ENCODE data around the gene SLC15A3. TPM values are rescaled to one million over a fixed set of nuclear protein-coding genes. Genes with fewer than 3 reads are reported as not detected.

The SLC15A3 gene
- total RNA-seq, 1 experiment from 2014 or later: 0.43 TPM

GRCh38 chr11:60921259-60921658 is 30.7 kb downstream of the SLC15A3 start:
- Mint-ChIP-seq H3K9me3 (ENCODE audit: unreplicated experiment) (no peaks in the 10 kb centered on the region), H3K27me3 (ENCODE audit: insufficient read depth, unreplicated experiment) (no peaks in the 10 kb centered on the region), H3K4me3 (ENCODE audit: unreplicated experiment) (no peak overlapping the region), H3K4me1 (ENCODE audit: low read depth, unreplicated experiment) (peaks cover 13% of the 10 kb centered on the region), H3K27ac (ENCODE audit: unreplicated experiment) (no peak overlapping the region), H3K36me3 (ENCODE audit: insufficient read depth, unreplicated experiment) (peaks cover 29% of the 10 kb centered on the region)
- Histone ChIP-seq H3K9me3 (no peaks in the 10 kb centered on the region), H3K4me3 (ENCODE audit: low read depth, low read length) (no peak overlapping the region), H3K4me1 (peaks cover 28% of the 10 kb centered on the region), H3K36me3 (ENCODE audit: control insufficient read depth, insufficient read depth, low read length) (no peaks in the 10 kb centered on the region), H3K27me3 (replicated peaks; ENCODE audit: control insufficient read depth, insufficient read depth, low read length) (no peaks in the 10 kb centered on the region)
- peak in 1 of 2 experiments; percentile 18 for DNase-seq
- ChIA-PET CTCF (no interaction called here), POLR2A (no interaction called here)
- intact Hi-C loops (cut with micrococcal nuclease; ENCODE audit: unreplicated experiment): no loop called here
- BruUV-seq (replicated peaks): no TSS peak
- TF ChIP-seq CTCF (IDR thresholded peaks at IDR 0.05; ENCODE audit: insufficient read depth in 1 of 2, low read depth in 1 of 2, low read length in 1 of 2, severe bottlenecking in 1 of 2, unreplicated experiment in 1 of 2): no peak

GRCh38 chr11:60919956-60920355 is 32.0 kb downstream of the SLC15A3 start:
- H3K27me3 Mint-ChIP-seq (ENCODE audit: insufficient read depth, unreplicated experiment): no peaks in the 10 kb centered on the region

GRCh38 chr11:60919320-60919719 is 32.7 kb downstream of the SLC15A3 start:
- CTCF ChIA-PET: no interaction called here
- no peak for TF ChIP-seq CTCF (IDR thresholded peaks at IDR 0.05; ENCODE audit: insufficient read depth in 1 of 2, low read depth in 1 of 2, low read length in 1 of 2, severe bottlenecking in 1 of 2, unreplicated experiment in 1 of 2)
- H3K36me3 ChIP-seq (ENCODE audit: control insufficient read depth, insufficient read depth, low read length): no peaks in the 10 kb centered on the region
- Mint-ChIP-seq H3K36me3 (ENCODE audit: insufficient read depth, unreplicated experiment) (peaks cover 23% of the 10 kb centered on the region), H3K9me3 (ENCODE audit: unreplicated experiment) (no peaks in the 10 kb centered on the region), H3K27me3 (ENCODE audit: insufficient read depth, unreplicated experiment) (no peaks in the 10 kb centered on the region), H3K27ac (ENCODE audit: unreplicated experiment) (no peak overlapping the region), H3K4me3 (ENCODE audit: unreplicated experiment) (no peak overlapping the region), H3K4me1 (ENCODE audit: low read depth, unreplicated experiment) (peaks cover 7% of the 10 kb centered on the region)
- H3K4me3 ChIP-seq (ENCODE audit: low read depth, low read length): no peak overlapping the region
- H3K9me3 ChIP-seq: no peaks in the 10 kb centered on the region
- no TSS peak for BruUV-seq (replicated peaks)
- DNase-seq: no peak
- POLR2A ChIA-PET: no interaction called here
- no peaks in the 10 kb centered on the region for H3K27me3 ChIP-seq (replicated peaks; ENCODE audit: control insufficient read depth, insufficient read depth, low read length)
- peaks cover 25% of the 10 kb centered on the region for H3K4me1 ChIP-seq
- intact Hi-C loops (cut with micrococcal nuclease; ENCODE audit: unreplicated experiment): loop anchor here (5.0 kb wide), 1 partner anchor 208 kb away; no protein-coding TSS in a partner anchor

More at GRCh38 chr11:60919956-60920355, 32.0 kb downstream of the SLC15A3 start:
- H3K4me3 ChIP-seq (ENCODE audit: low read depth, low read length): no peak overlapping the region
- intact Hi-C loops (cut with micrococcal nuclease; ENCODE audit: unreplicated experiment): loop anchor here (5.0 kb wide), 1 partner anchor 207 kb away; no protein-coding TSS in a partner anchor
- Mint-ChIP-seq H3K4me1 (ENCODE audit: low read depth, unreplicated experiment) (peaks cover 7% of the 10 kb centered on the region), H3K9me3 (ENCODE audit: unreplicated experiment) (no peaks in the 10 kb centered on the region), H3K4me3 (ENCODE audit: unreplicated experiment) (no peak overlapping the region), H3K27ac (ENCODE audit: unreplicated experiment) (no peak overlapping the region), H3K36me3 (ENCODE audit: insufficient read depth, unreplicated experiment) (peaks cover 23% of the 10 kb centered on the region)
- no peaks in the 10 kb centered on the region for H3K27me3 ChIP-seq (replicated peaks; ENCODE audit: control insufficient read depth, insufficient read depth, low read length)
- H3K36me3 ChIP-seq (ENCODE audit: control insufficient read depth, insufficient read depth, low read length): no peaks in the 10 kb centered on the region
- no peak for DNase-seq
- peaks cover 25% of the 10 kb centered on the region for H3K4me1 ChIP-seq
- ChIA-PET CTCF (no interaction called here), POLR2A (no interaction called here)
- TF ChIP-seq CTCF (IDR thresholded peaks at IDR 0.05; ENCODE audit: insufficient read depth in 1 of 2, low read depth in 1 of 2, low read length in 1 of 2, severe bottlenecking in 1 of 2, unreplicated experiment in 1 of 2): no peak
- no TSS peak for BruUV-seq (replicated peaks)
- H3K9me3 ChIP-seq: no peaks in the 10 kb centered on the region

All from Caco-2 (cell line).